ENCODE results near the gene ABCC1. TPM values are rescaled to one million over a fixed set of nuclear protein-coding genes. Genes with fewer than 3 reads are reported as not detected.

ABCC1 gene
- total and polyA plus RNA-seq, 2 of the 4 experiments (the other 2 are of a cell fraction): 39.4 to 66.0 TPM

GRCh38 chr16:16063683-16064082 is 114.3 kb downstream of the ABCC1 start:
- dilution Hi-C loops (cut with HindIII; ENCODE audit: low sequenced_read_pairs, unreplicated experiment): no loop called here
- POLR2A ChIA-PET (ENCODE audit: unreplicated experiment): interaction anchor here (0.6 kb wide), 1 partner anchor 206 kb away, joined by 6 read pairs; no protein-coding TSS in a partner anchor

More at GRCh38 chr16:16063683-16064082, 114.3 kb downstream of the ABCC1 start:
- in situ Hi-C loops (cut with MboI; ENCODE audit: low sequenced_read_pairs) (no loop called here), intact Hi-C loops (cut with micrococcal nuclease) (no loop called here)
- H2BK15ac ChIP-seq (ENCODE audit: low read depth, low read length): no peak overlapping the region
- BruUV-seq (replicated peaks): no TSS peak
- no peak overlapping the region for H2BK120ac ChIP-seq (ENCODE audit: low read depth, low read length)
- peaks cover 82% of the 10 kb centered on the region for H3K36me3 ChIP-seq (ENCODE audit: control insufficient read depth, insufficient read depth, low read length)
- H3K18ac ChIP-seq (ENCODE audit: low read depth, low read length): no peak overlapping the region
- peaks cover 16% of the 10 kb centered on the region for H3K9me1 ChIP-seq (ENCODE audit: insufficient read depth, low read length)
- H3K23ac ChIP-seq (ENCODE audit: low read depth, low read length): no peak overlapping the region
- H3K14ac ChIP-seq (replicated peaks; ENCODE audit: low read depth, low read length): no peak overlapping the region
- DNase-seq (no peak), ATAC-seq (ENCODE audit: low read depth) (no peak)
- no peak overlapping the region for H4K8ac ChIP-seq (ENCODE audit: low read depth in 2 of 2, low read length in 2 of 2)
- CTCF ChIA-PET: no interaction called here
- no peak overlapping the region for H3K4ac ChIP-seq (ENCODE audit: low read depth, low read length)
- H3K9me3 ChIP-seq (ENCODE audit: control insufficient read depth, insufficient read depth, low read length): no peaks in the 10 kb centered on the region
- no peak overlapping the region for H2AK9ac ChIP-seq (replicated peaks; ENCODE audit: low read depth, low read length, poor library complexity)
- no peak overlapping the region for H2BK5ac ChIP-seq (ENCODE audit: low read depth, low read length, poor library complexity, severe bottlenecking)
- no peak overlapping the region for H4K91ac ChIP-seq (ENCODE audit: insufficient read depth, low read depth, low read length)
- H3K9ac ChIP-seq (ENCODE audit: low read depth, low read length): no peak overlapping the region
- H4K20me1 ChIP-seq (ENCODE audit: insufficient read depth, low read length): peaks cover 41% of the 10 kb centered on the region
- no peak overlapping the region for H2AK5ac ChIP-seq (ENCODE audit: low read depth, low read length)
- WGBS, 2 experiments (ENCODE audit: extremely low coverage in 2 of 2, insufficient read length in 1 of 2): no CpG with 5 or more reads among the region's 2 CpGs
- no peak overlapping the region for H3K27ac ChIP-seq (ENCODE audit: insufficient read depth, low read length)
- H3K4me3 ChIP-seq (ENCODE audit: insufficient read depth, low read depth, low read length): no peak overlapping the region
- H3K27me3 ChIP-seq (ENCODE audit: control insufficient read depth, insufficient read depth, low read length): no peaks in the 10 kb centered on the region
- peaks cover 7% of the 10 kb centered on the region; the same call in 1 of the 2 replicates for H3K4me1 ChIP-seq (ENCODE audit: control insufficient read depth, insufficient read depth, low read length)
- no peak overlapping the region for H3K4me2 ChIP-seq (ENCODE audit: low read depth, low read length)
- H4K5ac ChIP-seq (ENCODE audit: low read depth, low read length): no peak overlapping the region
- peaks cover 46 to 96% of the 10 kb centered on the region in 2 experiments for H3K79me1 ChIP-seq (ENCODE audit: low read depth in 1 of 2, low read length in 2 of 2)
- H3K56ac ChIP-seq (ENCODE audit: extremely low read depth, insufficient read depth, low read length): no peak overlapping the region
- TF ChIP-seq RFX5 (IDR thresholded peaks at IDR 0.05; ENCODE audit: low read depth, low read length) (no peak), NFE2L2 (IDR thresholded peaks at IDR 0.05; ENCODE audit: low read depth, low read length) (no peak), CHD1 (IDR thresholded peaks at IDR 0.05; ENCODE audit: low read depth, low read length) (no peak), MAFK (IDR thresholded peaks at IDR 0.05; ENCODE audit: low read depth, low read length) (no peak), RAD21 (IDR thresholded peaks at IDR 0.05; ENCODE audit: low read length) (no peak), FOS (IDR thresholded peaks at IDR 0.05; ENCODE audit: low read depth, low read length) (no peak), RCOR1 (IDR thresholded peaks at IDR 0.05; ENCODE audit: insufficient replicate concordance, low read length) (no peak), CEBPB (IDR thresholded peaks at IDR 0.05; ENCODE audit: low read depth, low read length) (no peak), CTCF (conservative IDR thresholded peaks at IDR 0.05; ENCODE audit: low read depth, low read length) (no peak), ELK1 (IDR thresholded peaks at IDR 0.05; ENCODE audit: borderline replicate concordance, low read depth, low read length) (no peak), POLR2A (IDR thresholded peaks at IDR 0.05; ENCODE audit: low read depth, low read length) (no peak), SMC3 (IDR thresholded peaks at IDR 0.05; ENCODE audit: low read depth, low read length) (no peak), MAZ (IDR thresholded peaks at IDR 0.05; ENCODE audit: borderline replicate concordance, low read depth, low read length) (no peak), USF2 (IDR thresholded peaks at IDR 0.05; ENCODE audit: low read depth, low read length) (no peak), MXI1 (IDR thresholded peaks at IDR 0.05; ENCODE audit: borderline replicate concordance, low read depth, low read length) (no peak), BHLHE40 (IDR thresholded peaks at IDR 0.05; ENCODE audit: low read depth, low read length) (no peak)
- no peak overlapping the region for H2BK20ac ChIP-seq (ENCODE audit: low read depth, low read length)
- no peak overlapping the region for H2AFZ ChIP-seq (replicated peaks; ENCODE audit: low read length, poor library complexity)

All from IMR-90 (cell line).